ENCODE results near the gene RPL3. TPM values are rescaled to one million over a fixed set of nuclear protein-coding genes. Genes with fewer than 3 reads are reported as not detected.

Gene RPL3
- total RNA-seq, 6 experiments from 2014 or later, result 1,444 to 1,605 (median 1,488) TPM

GRCh38 chr22:39266398-39267030, 52.9 kb downstream of the RPL3 start:
- Mint-ChIP-seq H3K27ac (peak overlapping the region; percentile 71), H3K36me3 (ENCODE audit: low read depth) (peaks cover 9% of the 10 kb centered on the region), H3K4me1 (ENCODE audit: low read depth) (peaks cover 18% of the 10 kb centered on the region), H3K27me3 (ENCODE audit: insufficient read depth) (peaks cover 5% of the 10 kb centered on the region), H3K9me3 (peaks cover 14% of the 10 kb centered on the region), H3K4me3 (no peak overlapping the region)
- no peak for TF ChIP-seq CTCF (IDR thresholded peaks at IDR 0.05)
- DNase-seq, result peak; percentile 13

GRCh38 chr22:39265143-39265886, 54.1 kb downstream of the RPL3 start:
- no peak for DNase-seq
- Mint-ChIP-seq H3K4me1 (ENCODE audit: low read depth) (peaks cover 18% of the 10 kb centered on the region), H3K27me3 (ENCODE audit: insufficient read depth) (peaks cover 4% of the 10 kb centered on the region), H3K9me3 (peaks cover 21% of the 10 kb centered on the region), H3K36me3 (ENCODE audit: low read depth) (peaks cover 19% of the 10 kb centered on the region), H3K4me3 (no peak overlapping the region), H3K27ac (no peak overlapping the region)
- no peak for TF ChIP-seq CTCF (IDR thresholded peaks at IDR 0.05)

GRCh38 chr22:39264349-39265038, 54.9 kb downstream of the RPL3 start:
- H3K27me3 Mint-ChIP-seq (ENCODE audit: insufficient read depth), result peaks cover 4% of the 10 kb centered on the region
- H3K4me1 Mint-ChIP-seq (ENCODE audit: low read depth), result peaks cover 18% of the 10 kb centered on the region
- peaks cover 19% of the 10 kb centered on the region for H3K36me3 Mint-ChIP-seq (ENCODE audit: low read depth)
- no peak overlapping the region for H3K27ac Mint-ChIP-seq
- H3K9me3 Mint-ChIP-seq, result peaks cover 21% of the 10 kb centered on the region
- no peak for DNase-seq
- TF ChIP-seq CTCF (IDR thresholded peaks at IDR 0.05), result no peak
- no peak overlapping the region for H3K4me3 Mint-ChIP-seq

GRCh38 chr22:39263626-39264348, 55.6 kb downstream of the RPL3 start:
- H3K27ac Mint-ChIP-seq, result no peak overlapping the region
- H3K4me3 Mint-ChIP-seq, result no peak overlapping the region
- peaks cover 21% of the 10 kb centered on the region for H3K9me3 Mint-ChIP-seq
- no peak for TF ChIP-seq CTCF (IDR thresholded peaks at IDR 0.05)
- peaks cover 19% of the 10 kb centered on the region for H3K36me3 Mint-ChIP-seq (ENCODE audit: low read depth)
- DNase-seq, result no peak
- peaks cover 18% of the 10 kb centered on the region for H3K4me1 Mint-ChIP-seq (ENCODE audit: low read depth)
- H3K27me3 Mint-ChIP-seq (ENCODE audit: insufficient read depth), result peaks cover 2% of the 10 kb centered on the region

Other genes starting within 250 kb of the RPL3 start
- 1 to 10 TPM; 1.9 to 7.0 (median 5.9) TPM for gene APOBEC3G, start 242.3 kb downstream of the RPL3 start, total RNA-seq (2021; fragmentation: NEBNext Ultra II Directional; extraction: Animal tissue kit (Norgen Biotek cat#: 25700))
- under 1 TPM in 2 of 6 experiments, not detected in 4; 0.33 to 0.37 TPM for gene APOBEC3H, start 222.4 kb downstream of the RPL3 start, total RNA-seq (2021; fragmentation: NEBNext Ultra II Directional; extraction: Animal tissue kit (Norgen Biotek cat#: 25700))
- gene CBX7, start 166.9 kb downstream of the RPL3 start, total RNA-seq (2021; fragmentation: NEBNext Ultra II Directional; extraction: Animal tissue kit (Norgen Biotek cat#: 25700)), result 1 to 10 TPM; 6.2 to 7.2 (median 6.8) TPM
- gene PDGFB, start 74.6 kb downstream of the RPL3 start, total RNA-seq (2021; fragmentation: NEBNext Ultra II Directional; extraction: Animal tissue kit (Norgen Biotek cat#: 25700)), result not detected
- 10 to 100 TPM; 16.0 to 20.2 (median 18.5) TPM for gene SYNGR1, start 30.4 kb upstream of the RPL3 start, total RNA-seq (2021; fragmentation: NEBNext Ultra II Directional; extraction: Animal tissue kit (Norgen Biotek cat#: 25700))
- gene TAB1, start 80.2 kb upstream of the RPL3 start, total RNA-seq (2021; fragmentation: NEBNext Ultra II Directional; extraction: Animal tissue kit (Norgen Biotek cat#: 25700)), result 10 to 100 TPM; 16.0 to 21.2 (median 17.8) TPM
- not detected for gene MGAT3, start 137.4 kb upstream of the RPL3 start, total RNA-seq (2021; fragmentation: NEBNext Ultra II Directional; extraction: Animal tissue kit (Norgen Biotek cat#: 25700))
- gene MIEF1, start 182.7 kb upstream of the RPL3 start, total RNA-seq (2021; fragmentation: NEBNext Ultra II Directional; extraction: Animal tissue kit (Norgen Biotek cat#: 25700)), result 10 to 100 TPM; 26.4 to 32.8 (median 28.7) TPM
- 100 to 1,000 TPM; 227 to 271 (median 249) TPM for gene ATF4, start 200.9 kb upstream of the RPL3 start, total RNA-seq (2021; fragmentation: NEBNext Ultra II Directional; extraction: Animal tissue kit (Norgen Biotek cat#: 25700))
- 10 to 100 TPM; 60.5 to 85.5 (median 75.9) TPM for gene RPS19BP1, start 213.1 kb upstream of the RPL3 start, total RNA-seq (2021; fragmentation: NEBNext Ultra II Directional; extraction: Animal tissue kit (Norgen Biotek cat#: 25700))

Data from HFFc6 (cell line).